Posterior vena cava (tissue), 2 donors: ENCODE measurements around the gene POLR2H. TPM values are rescaled to one million over a fixed set of nuclear protein-coding genes. Genes with fewer than 3 reads are reported as not detected.

Source experiments
- DNase-seq: peaks from one replicate; pipeline ENCODE4 v3.0.0-alpha.2; 2020; ENCODE audit warnings: low spot score
- intact Hi-C, 2 donors: fragments of 100-400 bp; cut with DNase I; formaldehyde crosslinking; loops; one replicate each; pipeline versions ENCODE4 v1.14.1 to v1.14.2; 2022 to 2023
- total RNA-seq, 2 donors: library from RNA; stranded (reverse); fragmentation: NEBNext Ultra II Directional; extraction: Animal tissue kit (Norgen Biotek cat#: 25700); gene quantifications; one replicate each; pipeline ENCODE4 v1.2.1, GENCODE V29; 2021
- donor health status: DM: yes; HTN: yes; CAD: no.
- donor health status: DM: yes; HTN: yes; CAD: no.

Gene POLR2H
- total RNA-seq, 2 donors from 2014 or later, result 39.1 to 42.7 TPM

- no peak for DNase-seq
- intact Hi-C loops, result loop anchor here in 1 of 2 donors (5.0 kb wide), 1 partner anchor 43 kb away; no protein-coding TSS in a partner anchor
Observed at GRCh38 chr3:184349563-184350470, 11.7 kb upstream of the POLR2H start.

DNA sequence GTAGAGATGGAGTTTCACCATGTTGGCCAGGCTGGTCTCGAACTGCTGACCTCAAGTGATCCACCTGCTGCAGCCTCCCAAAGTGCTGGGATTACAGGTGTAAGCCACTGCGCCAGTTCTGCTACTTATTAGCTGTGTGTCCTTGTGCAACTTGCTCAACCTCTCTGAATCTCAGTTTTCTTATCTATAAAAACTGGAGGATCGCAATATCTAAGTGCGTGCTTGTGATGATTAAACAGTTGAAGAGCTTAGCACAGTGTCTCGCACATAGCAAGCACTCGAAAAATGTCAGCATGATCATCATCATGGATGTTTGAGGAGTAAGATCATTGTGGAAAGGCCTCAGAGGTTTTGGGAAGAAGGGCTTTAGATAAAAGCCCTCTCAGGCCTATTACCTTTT, 10.9 kb upstream of the POLR2H start:
- intact Hi-C loops, result no loop called here
- no peak for DNase-seq

GRCh38 chr3:184351511-184352148, 9.9 kb upstream of the POLR2H start:
- DNase-seq, result no peak
- intact Hi-C loops, result no loop called here

DNA sequence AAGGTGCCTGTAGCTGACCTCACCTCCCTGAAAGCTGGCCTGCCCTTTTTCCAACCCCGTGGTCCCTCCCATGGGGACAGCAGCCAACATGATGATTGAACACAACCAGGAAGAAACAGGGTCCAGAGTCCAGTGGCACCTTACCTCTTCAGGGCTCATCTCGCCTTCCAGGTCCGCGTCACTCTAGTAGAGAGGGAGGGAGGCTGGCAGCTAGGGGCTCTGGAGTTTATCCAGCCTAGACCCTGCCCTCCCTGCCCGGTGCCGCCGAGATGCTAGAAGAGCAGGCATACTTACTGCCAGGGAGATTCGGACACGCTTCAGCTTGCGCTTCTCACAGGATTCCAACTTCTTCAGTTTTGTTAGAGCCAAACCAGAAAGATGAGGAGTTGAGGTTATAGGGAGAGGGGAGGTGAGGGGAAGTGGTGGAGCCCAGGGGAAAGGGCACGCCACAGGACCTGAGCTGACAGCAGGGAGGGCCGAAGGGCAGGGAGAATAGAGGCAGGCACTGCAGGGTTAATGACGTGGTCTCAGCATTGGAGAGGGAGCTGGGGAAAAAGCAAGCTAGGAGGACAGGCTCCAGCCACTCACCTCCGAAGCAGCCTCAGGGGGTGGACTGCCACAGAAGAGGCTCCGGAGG, 9.2 kb upstream of the POLR2H start:
- peak; percentile 74 for DNase-seq
- intact Hi-C loops, result no loop called here

GRCh38 chr3:184352897-184353545, 8.5 kb upstream of the POLR2H start:
- intact Hi-C loops, result no loop called here
- peak; percentile 63 for DNase-seq

DNA sequence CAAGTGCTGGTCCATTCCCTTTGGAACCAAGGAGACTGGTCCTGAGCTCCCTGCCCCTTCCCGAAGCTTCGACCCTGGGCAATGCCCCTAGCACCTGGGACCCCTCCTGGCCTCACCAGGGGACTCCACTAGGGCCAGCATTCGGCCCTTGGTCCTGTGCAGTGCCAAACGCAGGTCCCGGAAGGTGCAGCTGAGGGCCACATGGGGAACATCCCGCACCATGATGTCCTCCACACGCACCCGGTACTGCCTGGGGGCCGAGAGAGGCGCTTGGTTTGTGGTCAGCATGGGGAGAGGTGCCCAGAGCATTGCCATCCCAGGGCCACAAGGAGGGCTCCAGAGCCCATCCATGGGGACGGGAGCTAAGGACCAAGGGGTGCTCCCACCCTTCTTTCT, 8.0 kb upstream of the POLR2H start:
- DNase-seq, result peak; percentile 75
- intact Hi-C loops, result no loop called here

DNA sequence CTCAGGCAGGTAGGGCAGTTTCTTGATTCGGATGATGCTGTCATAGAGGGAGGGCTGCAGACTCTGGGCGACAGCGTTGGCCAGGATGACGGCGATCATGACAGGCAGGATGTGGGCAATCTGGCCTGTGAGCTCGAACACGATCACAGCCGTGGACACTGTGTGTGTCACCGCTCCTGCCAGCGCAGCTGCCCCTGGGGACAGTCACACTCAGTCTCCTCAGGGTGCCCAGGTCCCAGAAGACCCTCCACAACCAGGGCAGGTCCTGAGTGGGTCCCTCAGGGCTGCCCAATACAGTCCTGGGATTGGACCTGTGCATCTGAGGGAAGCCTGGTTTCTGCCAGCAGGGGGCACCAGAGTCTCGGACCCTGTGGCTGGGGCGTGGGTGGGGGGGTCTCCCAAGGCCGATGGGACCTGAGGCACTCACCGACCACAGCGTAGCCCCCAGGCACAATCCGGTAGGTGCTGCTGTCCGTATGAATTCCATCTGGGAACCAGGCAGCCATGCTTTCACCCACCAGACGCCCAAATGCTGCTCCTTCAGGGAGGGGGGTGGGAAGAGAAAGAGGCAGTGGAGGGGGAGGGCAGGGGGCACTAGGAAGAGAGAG, 7.3 kb upstream of the POLR2H start:
- DNase-seq, result peak; percentile 87
- intact Hi-C loops, result no loop called here

DNA sequence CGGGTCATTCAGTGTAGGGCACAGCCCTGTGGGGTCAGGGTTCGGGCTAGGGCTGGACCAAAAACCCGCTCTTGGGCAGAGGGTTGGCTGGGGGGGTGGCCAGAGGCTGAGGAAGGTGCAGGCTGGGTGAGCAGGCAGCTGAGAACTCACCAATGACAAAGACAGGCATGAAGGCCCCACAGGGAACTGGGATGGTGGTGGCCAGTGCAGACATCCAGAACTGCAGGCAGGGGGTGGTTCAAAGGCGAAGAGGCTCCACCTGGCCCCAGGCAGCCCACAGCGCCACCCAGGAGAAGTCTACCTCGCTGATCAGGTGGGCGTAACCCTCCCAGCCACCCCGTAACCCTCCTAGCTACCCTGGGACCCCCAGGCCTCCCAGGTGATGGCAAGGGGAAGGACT, 6.8 kb upstream of the POLR2H start:
- intact Hi-C loops, result no loop called here
- DNase-seq, result peak; percentile 64

- intact Hi-C loops, result no loop called here
Observed at GRCh38 chr3:184355261-184356040, 6.1 kb upstream of the POLR2H start.

DNA sequence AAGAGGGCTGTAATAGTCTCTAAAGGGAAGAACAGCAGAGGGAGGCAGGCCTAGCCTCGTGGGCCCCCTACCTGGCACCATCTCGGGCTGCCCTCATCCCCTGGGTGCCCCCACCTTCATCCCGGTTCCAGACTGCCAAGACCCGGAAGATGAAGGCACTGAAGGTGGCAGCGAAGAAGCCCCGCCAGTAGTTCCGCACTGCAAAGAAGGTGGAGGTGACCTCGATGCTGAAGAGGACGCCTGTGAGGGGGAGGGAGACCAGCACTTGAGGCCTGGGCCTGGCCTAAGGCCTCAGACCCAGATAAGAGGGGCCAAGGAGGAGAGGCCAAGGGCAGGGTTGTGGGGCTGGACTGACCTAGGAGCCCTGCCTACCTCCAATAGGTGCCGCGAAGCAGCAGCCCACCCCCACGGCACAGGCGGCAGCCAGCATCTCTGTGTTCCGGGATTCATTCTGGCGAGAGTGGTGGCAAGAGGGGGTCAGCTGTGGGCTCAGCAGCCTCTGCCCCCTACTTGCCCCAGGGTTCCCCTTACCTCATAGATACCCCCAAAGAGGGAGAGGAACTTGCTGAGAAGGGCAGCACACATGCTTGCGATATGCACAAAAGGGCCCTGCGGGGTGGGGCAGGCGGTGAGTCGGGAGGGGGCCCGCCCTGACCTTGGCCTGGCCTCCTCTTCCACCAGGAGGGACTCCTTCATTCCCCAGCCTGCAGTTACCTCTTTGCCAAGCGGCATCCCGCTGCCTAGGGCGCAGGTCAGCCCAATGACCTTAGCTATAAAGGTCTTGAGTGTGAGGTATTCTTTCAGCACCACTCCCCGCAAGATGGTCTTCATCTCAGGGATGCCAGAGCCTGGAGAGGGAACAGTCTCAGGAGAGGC, 4.0 kb upstream of the POLR2H start:
- peak; percentile 57 for DNase-seq
- intact Hi-C loops, result no loop called here

More at GRCh38 chr3:184355261-184356040, 6.1 kb upstream of the POLR2H start:
- DNase-seq, result no peak

- intact Hi-C loops, result no loop called here
- DNase-seq, result peak; percentile 72
Observed at GRCh38 chr3:184358124-184358767, 3.3 kb upstream of the POLR2H start.

- intact Hi-C loops, result no loop called here
- DNase-seq, result peak; percentile 77
Observed at GRCh38 chr3:184358921-184359350, 2.6 kb upstream of the POLR2H start.

DNA sequence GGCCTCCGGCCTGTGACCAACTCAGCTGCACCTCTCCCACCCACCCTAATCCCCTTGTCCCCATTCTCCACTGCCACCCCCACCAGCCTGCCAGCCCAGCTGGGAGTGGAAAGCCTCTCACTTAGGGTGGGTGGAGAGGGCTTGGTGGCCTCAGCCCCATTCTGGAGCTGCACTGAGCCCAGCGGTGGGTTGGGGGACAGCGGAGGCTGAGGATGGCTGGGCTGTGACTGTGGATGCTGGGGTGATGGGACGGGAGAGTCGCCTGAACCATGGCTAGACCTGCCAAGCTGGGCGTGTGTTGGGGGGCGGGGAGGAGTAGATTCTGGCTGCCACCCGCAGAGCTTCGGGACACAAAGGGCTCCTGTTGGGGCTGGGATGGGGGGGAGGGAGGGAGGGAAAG, 1.9 kb upstream of the POLR2H start:
- DNase-seq, result no peak
- intact Hi-C loops, result no loop called here

- peak; percentile 64 for DNase-seq
- intact Hi-C loops, result no loop called here
Observed at GRCh38 chr3:184360070-184360928, 1.2 kb upstream of the POLR2H start.

DNA sequence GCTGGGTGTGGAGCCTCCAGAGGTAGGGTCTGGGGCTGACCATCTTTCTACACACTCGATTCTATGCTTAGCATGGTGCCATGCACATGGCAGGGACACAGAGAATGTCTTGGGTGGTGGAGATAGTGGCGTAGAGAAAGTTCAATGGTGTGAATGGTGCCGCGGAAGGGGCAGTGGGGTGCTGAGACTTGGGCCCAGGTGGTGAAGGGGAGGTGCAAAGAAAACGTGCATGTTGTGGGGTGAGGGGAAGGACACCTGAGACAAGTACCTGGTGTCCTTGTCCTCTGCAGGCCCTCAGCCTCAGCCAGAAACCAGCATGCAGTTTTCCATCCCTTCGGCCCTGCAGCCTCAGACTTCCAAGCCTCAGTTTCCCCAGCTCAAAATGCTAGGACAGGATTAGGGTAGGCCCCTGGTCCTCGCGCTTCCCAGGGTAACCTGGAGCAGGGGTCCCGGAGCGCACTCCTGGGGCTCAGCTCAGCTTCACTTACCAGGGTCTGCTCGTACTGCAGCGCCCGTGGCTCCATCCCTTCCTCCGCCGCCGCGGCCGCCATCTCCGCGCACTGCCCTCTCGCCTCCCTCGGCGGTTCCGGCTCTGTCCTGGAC, 480 bp upstream of the POLR2H start:
- intact Hi-C loops, result no loop called here
- peak; percentile 77 for DNase-seq
